HepG2 (cell line): ENCODE data around the gene GBE1. TPM values are rescaled to one million over a fixed set of nuclear protein-coding genes. Genes with fewer than 3 reads are reported as not detected.

Experiments
- FLYWCH1 ChIP-seq: sonication (generic); formaldehyde crosslinking; IDR thresholded peaks from 2 replicates; pipeline ENCODE4 v1.8.1; 2023; ENCODE audit warnings: mild to moderate bottlenecking, missing genetic modification reagents
- FOXK2 ChIP-seq: fragments of 450-650 bp; IDR thresholded peaks from 2 replicates; pipeline ENCODE4 v1.6.1; 2016
- GATAD2A ChIP-seq: IDR thresholded peaks from 2 replicates; pipeline ENCODE4 v1.6.1; 2016
- HHEX ChIP-seq: IDR thresholded peaks from 2 replicates; pipeline ENCODE4 v1.6.1; 2016; ENCODE audit warnings: control low read depth
- KAT8 ChIP-seq: IDR thresholded peaks from 2 replicates; pipeline ENCODE4 v1.6.1; 2016; ENCODE audit warnings: missing genetic modification reagents, missing compliant biosample characterization
- KDM2A ChIP-seq: sonication (generic); formaldehyde crosslinking; IDR thresholded peaks from 2 replicates; pipeline ENCODE4 v1.4.0; 2020; ENCODE audit warnings: low read depth, missing genetic modification reagents, borderline replicate concordance
- MAFK ChIP-seq, 2 experiments: IDR thresholded peaks in 1 of 2; conservative IDR thresholded peaks in 1 of 2; 2 replicates each; pipeline ENCODE4 v1.6.1; 2011; ENCODE audit warnings: improper control_type of control experiment in 2 of 2, low read length in 2 of 2
- MXD4 ChIP-seq: IDR thresholded peaks from 2 replicates; pipeline ENCODE4 v1.6.1; 2016; ENCODE audit warnings: mild to moderate bottlenecking, missing biosample characterization, missing genetic modification reagents
- RBAK ChIP-seq: sonication (generic); formaldehyde crosslinking; IDR thresholded peaks from 2 replicates; pipeline ENCODE4 v1.5.1; 2020; ENCODE audit warnings: mild to moderate bottlenecking, missing genetic modification reagents
- SIX4 ChIP-seq: sonication (generic); formaldehyde crosslinking; IDR thresholded peaks from 2 replicates; pipeline ENCODE4 v1.4.0; 2020; ENCODE audit warnings: missing genetic modification reagents
- SP1 ChIP-seq, 2 experiments: fragments of 450-650 bp in 1 of 2; sonication (generic) in 1 of 2; formaldehyde crosslinking in 1 of 2; IDR thresholded peaks; 2 replicates each; pipeline versions ENCODE4 v1.4.0 to v1.6.1; 2016 to 2020; ENCODE audit warnings: missing genetic modification reagents in 1 of 2
- XBP1 ChIP-seq: sonication (generic); formaldehyde crosslinking; IDR thresholded peaks from 2 replicates; pipeline ENCODE4 v1.5.0; 2020; ENCODE audit warnings: missing genetic modification reagents
- ZNF230 ChIP-seq: sonication (generic); formaldehyde crosslinking; IDR thresholded peaks from 2 replicates; pipeline ENCODE4 v1.4.0; 2020; ENCODE audit warnings: mild to moderate bottlenecking, missing genetic modification reagents
- ZNF451 ChIP-seq: sonication (generic); formaldehyde crosslinking; IDR thresholded peaks from 2 replicates; pipeline ENCODE4 v1.5.0; 2020; ENCODE audit warnings: mild to moderate bottlenecking, missing genetic modification reagents
- ZNF572 ChIP-seq: sonication (generic); formaldehyde crosslinking; IDR thresholded peaks from 2 replicates; pipeline ENCODE4 v1.5.1; 2020; ENCODE audit warnings: mild to moderate bottlenecking, missing genetic modification reagents
- ZNF607 ChIP-seq: sonication (generic); formaldehyde crosslinking; IDR thresholded peaks from 2 replicates; pipeline ENCODE4 v1.5.1; 2020; ENCODE audit warnings: missing genetic modification reagents, mild to moderate bottlenecking, borderline replicate concordance
- ZNF878 ChIP-seq: sonication (generic); formaldehyde crosslinking; IDR thresholded peaks from 2 replicates; pipeline ENCODE4 v1.8.1; 2023; ENCODE audit warnings: mild to moderate bottlenecking, missing genetic modification reagents, moderate library complexity
- polyA plus RNA-seq, 8 experiments: library from polyadenylated mRNA; depleted of rRNA in 3 of 8; stranded (reverse) in 7 of 8; unstranded in 1 of 8; fragments of >200 nt; fragmentation: Illumina TruSeq in 4 of 8; extraction: Trizol in 4 of 8; gene quantifications; 2 replicates each; pipeline versions ENCODE4 v1.2.1 to v1.2.3, GENCODE V29; 2011 to 2016; ENCODE audit warnings: low read depth in 4 of 8, missing spikeins in 1 of 8, mixed read lengths in 1 of 8; ENCODE audit not compliant: insufficient read depth in 1 of 8
- total RNA-seq, 5 experiments: library from RNA; depleted of rRNA; stranded (reverse); fragments of >200 nt; fragmentation: Illumina TruSeq; extraction: Trizol; gene quantifications; 2 replicates each; pipeline ENCODE4 v1.2.3, GENCODE V29; 2016; ENCODE audit warnings: low read depth in 1 of 5
- TF ChIP-seq, protein P1 (sequence below): sonication (generic); formaldehyde crosslinking; IDR thresholded peaks from 2 replicates; pipeline ENCODE4 v1.8.0; 2022; ENCODE audit warnings: mild to moderate bottlenecking, missing genetic modification reagents
- TF ChIP-seq, protein P2 (sequence below): sonication (generic); formaldehyde crosslinking; IDR thresholded peaks from 2 replicates; pipeline ENCODE4 v1.4.0; 2020; ENCODE audit warnings: missing genetic modification reagents, mild to moderate bottlenecking, borderline replicate concordance
- TF ChIP-seq, protein P3 (sequence below): sonication (generic); formaldehyde crosslinking; conservative IDR thresholded peaks from 2 replicates; pipeline ENCODE4 v1.4.0; 2020; ENCODE audit warnings: missing genetic modification reagents
- TF ChIP-seq, protein P4 (sequence below): sonication (generic); formaldehyde crosslinking; IDR thresholded peaks from 2 replicates; pipeline ENCODE4 v1.5.0; 2020; ENCODE audit warnings: mild to moderate bottlenecking, missing genetic modification reagents
- TF ChIP-seq, protein P5 (sequence below): sonication (generic); formaldehyde crosslinking; IDR thresholded peaks from 2 replicates; pipeline ENCODE4 v1.8.0; 2022; ENCODE audit warnings: missing genetic modification reagents, mild to moderate bottlenecking, borderline replicate concordance

GBE1 gene
- total and polyA plus RNA-seq, 2 of the 13 experiments (the other 11 are each of a cell fraction or from before 2014, with no cell fraction given) = 22.9 to 36.1 TPM

DNA sequence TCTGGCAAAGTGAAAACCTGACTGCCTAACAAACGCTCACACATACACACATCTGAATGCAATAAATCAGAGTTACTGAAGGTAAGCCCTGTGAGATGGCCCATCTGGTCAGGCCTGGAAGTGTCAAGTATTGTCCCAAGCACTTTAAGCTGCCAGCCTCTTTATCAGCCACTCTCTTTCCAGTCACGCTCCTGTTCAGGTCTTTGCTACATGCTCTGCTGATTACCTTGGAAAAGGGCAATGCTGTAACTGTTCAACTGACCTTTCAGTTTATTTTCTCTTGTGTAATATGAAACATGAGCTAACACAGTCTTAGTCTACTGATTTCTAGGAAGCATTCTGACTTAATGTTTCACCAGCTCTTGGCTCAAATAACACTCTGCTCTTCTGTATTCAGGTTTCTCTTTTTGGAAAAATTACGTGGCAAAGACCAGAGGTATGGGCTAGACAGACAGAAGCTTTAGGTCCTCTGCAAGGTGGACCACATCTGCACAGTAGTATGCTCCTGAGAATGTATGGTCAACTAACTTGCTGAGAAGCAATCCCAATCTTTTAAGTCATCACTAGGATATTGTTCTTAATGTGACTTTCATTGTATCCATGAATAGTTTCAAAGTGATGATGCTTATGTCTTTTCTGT lies 44.5 kb downstream of the GBE1 start (continued):
- TF ChIP-seq SIX4 (CRISPR knock-in tag) (peak; percentile 100), ZNF451 (no peak), KDM2A (no peak), KAT8 (CRISPR knock-in tag) (peak; percentile 85), GATAD2A (peak; percentile 97), SP1 (IDR thresholded peaks at IDR 0.05) (no peak), SP1 (CRISPR knock-in tag; IDR thresholded peaks at IDR 0.05) (no peak), MXD4 (CRISPR knock-in tag) (peak; percentile 87; the same call in 1 of the 2 replicates), FOXK2 (no peak), ZNF230 (CRISPR knock-in tag) (peak; percentile 76; the same call in 1 of the 2 replicates), ZNF572 (CRISPR knock-in tag) (no peak), FLYWCH1 (no peak), XBP1 (CRISPR knock-in tag) (no peak), RBAK (CRISPR knock-in tag) (no peak), MAFK (conservative IDR thresholded peaks at IDR 0.05 in 1 of 2, IDR thresholded peaks at IDR 0.05 in 1 of 2; ENCODE audit: low read length in 2 of 2) (no peak), ZNF878 (CRISPR knock-in tag) (peak; percentile 83; the same call in 1 of the 2 replicates), ZNF607 (CRISPR knock-in tag) (no peak), HHEX (CRISPR knock-in tag) (peak; percentile 84)
- TF ChIP-seq, protein P1, sequence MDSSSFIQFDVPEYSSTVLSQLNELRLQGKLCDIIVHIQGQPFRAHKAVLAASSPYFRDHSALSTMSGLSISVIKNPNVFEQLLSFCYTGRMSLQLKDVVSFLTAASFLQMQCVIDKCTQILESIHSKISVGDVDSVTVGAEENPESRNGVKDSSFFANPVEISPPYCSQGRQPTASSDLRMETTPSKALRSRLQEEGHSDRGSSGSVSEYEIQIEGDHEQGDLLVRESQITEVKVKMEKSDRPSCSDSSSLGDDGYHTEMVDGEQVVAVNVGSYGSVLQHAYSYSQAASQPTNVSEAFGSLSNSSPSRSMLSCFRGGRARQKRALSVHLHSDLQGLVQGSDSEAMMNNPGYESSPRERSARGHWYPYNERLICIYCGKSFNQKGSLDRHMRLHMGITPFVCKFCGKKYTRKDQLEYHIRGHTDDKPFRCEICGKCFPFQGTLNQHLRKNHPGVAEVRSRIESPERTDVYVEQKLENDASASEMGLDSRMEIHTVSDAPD (CRISPR knock-in tag) = no peak
- TF ChIP-seq, protein P2, sequence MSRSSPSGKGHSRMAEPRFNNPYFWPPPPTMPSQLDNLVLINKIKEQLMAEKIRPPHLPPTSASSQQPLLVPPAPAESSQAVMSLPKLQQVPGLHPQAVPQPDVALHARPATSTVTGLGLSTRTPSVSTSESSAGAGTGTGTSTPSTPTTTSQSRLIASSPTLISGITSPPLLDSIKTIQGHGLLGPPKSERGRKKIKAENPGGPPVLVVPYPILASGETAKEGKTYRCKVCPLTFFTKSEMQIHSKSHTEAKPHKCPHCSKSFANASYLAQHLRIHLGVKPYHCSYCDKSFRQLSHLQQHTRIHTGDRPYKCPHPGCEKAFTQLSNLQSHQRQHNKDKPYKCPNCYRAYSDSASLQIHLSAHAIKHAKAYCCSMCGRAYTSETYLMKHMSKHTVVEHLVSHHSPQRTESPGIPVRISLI (CRISPR knock-in tag) = no peak
- TF ChIP-seq, protein P3, sequence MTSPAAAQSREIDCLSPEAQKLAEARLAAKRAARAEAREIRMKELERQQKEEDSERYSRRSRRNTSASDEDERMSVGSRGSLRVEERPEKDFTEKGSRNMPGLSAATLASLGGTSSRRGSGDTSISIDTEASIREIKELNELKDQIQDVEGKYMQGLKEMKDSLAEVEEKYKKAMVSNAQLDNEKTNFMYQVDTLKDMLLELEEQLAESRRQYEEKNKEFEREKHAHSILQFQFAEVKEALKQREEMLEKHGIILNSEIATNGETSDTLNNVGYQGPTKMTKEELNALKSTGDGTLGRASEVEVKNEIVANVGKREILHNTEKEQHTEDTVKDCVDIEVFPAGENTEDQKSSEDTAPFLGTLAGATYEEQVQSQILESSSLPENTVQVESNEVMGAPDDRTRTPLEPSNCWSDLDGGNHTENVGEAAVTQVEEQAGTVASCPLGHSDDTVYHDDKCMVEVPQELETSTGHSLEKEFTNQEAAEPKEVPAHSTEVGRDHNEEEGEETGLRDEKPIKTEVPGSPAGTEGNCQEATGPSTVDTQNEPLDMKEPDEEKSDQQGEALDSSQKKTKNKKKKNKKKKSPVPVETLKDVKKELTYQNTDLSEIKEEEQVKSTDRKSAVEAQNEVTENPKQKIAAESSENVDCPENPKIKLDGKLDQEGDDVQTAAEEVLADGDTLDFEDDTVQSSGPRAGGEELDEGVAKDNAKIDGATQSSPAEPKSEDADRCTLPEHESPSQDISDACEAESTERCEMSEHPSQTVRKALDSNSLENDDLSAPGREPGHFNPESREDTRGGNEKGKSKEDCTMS (CRISPR knock-in tag) = no peak
- TF ChIP-seq, protein P4, sequence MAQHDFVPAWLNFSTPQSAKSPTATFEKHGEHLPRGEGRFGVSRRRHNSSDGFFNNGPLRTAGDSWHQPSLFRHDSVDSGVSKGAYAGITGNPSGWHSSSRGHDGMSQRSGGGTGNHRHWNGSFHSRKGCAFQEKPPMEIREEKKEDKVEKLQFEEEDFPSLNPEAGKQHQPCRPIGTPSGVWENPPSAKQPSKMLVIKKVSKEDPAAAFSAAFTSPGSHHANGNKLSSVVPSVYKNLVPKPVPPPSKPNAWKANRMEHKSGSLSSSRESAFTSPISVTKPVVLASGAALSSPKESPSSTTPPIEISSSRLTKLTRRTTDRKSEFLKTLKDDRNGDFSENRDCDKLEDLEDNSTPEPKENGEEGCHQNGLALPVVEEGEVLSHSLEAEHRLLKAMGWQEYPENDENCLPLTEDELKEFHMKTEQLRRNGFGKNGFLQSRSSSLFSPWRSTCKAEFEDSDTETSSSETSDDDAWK = no peak
- TF ChIP-seq, protein P5, sequence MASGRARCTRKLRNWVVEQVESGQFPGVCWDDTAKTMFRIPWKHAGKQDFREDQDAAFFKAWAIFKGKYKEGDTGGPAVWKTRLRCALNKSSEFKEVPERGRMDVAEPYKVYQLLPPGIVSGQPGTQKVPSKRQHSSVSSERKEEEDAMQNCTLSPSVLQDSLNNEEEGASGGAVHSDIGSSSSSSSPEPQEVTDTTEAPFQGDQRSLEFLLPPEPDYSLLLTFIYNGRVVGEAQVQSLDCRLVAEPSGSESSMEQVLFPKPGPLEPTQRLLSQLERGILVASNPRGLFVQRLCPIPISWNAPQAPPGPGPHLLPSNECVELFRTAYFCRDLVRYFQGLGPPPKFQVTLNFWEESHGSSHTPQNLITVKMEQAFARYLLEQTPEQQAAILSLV (CRISPR knock-in tag) = no peak
